NCI-H2196 treated with DMSO at 0.1 percent for 48 hours (cell line): ENCODE data around the gene PAFAH1B1.
"Not testable (repeated sequence)": the region's sequence is repeated elsewhere in the genome, so short reads cannot be mapped to it uniquely, and the experiment has no call there.

Experiments used
- DNase-seq: peaks from one replicate; lab custom pipeline; 2025; ENCODE audit not compliant: unreplicated experiment; lab: John Stamatoyannopoulos, UW

PAFAH1B1 gene

GRCh38 chr17:2688351-2689342, 95.2 kb downstream of the PAFAH1B1 start:
- no peak for DNase-seq

GRCh38 chr17:2689411-2690164, 96.1 kb downstream of the PAFAH1B1 start:
- no peak for DNase-seq

GRCh38 chr17:2690165-2691068, 97.0 kb downstream of the PAFAH1B1 start:
- DNase-seq, result no peak

GRCh38 chr17:2691069-2691871, 97.8 kb downstream of the PAFAH1B1 start:
- DNase-seq, result no peak

- no peak for DNase-seq
Measured at GRCh38 chr17:2691965-2692780, 98.7 kb downstream of the PAFAH1B1 start.

- no peak for DNase-seq
Measured at GRCh38 chr17:2692781-2693135, 99.3 kb downstream of the PAFAH1B1 start.

GRCh38 chr17:2693561-2694380, 100.3 kb downstream of the PAFAH1B1 start:
- no peak for DNase-seq

GRCh38 chr17:2694381-2695242, 101.2 kb downstream of the PAFAH1B1 start:
- no peak for DNase-seq

GRCh38 chr17:2695243-2695960, 101.9 kb downstream of the PAFAH1B1 start:
- DNase-seq, result no peak

GRCh38 chr17:2695961-2696760, 102.7 kb downstream of the PAFAH1B1 start:
- DNase-seq, result no peak

GRCh38 chr17:2697611-2698162, 104.2 kb downstream of the PAFAH1B1 start:
- no peak for DNase-seq

- DNase-seq, result not testable (repeated sequence)
Measured at GRCh38 chr17:2699216-2699805, 105.9 kb downstream of the PAFAH1B1 start.

- no peak for DNase-seq
Measured at GRCh38 chr17:2700030-2700490, 106.6 kb downstream of the PAFAH1B1 start.

- DNase-seq, result peak; percentile 100
Measured at GRCh38 chr17:2700491-2701141, 107.2 kb downstream of the PAFAH1B1 start.
